ENCODE measurements around the gene POLR3E. TPM values are rescaled to one million over a fixed set of nuclear protein-coding genes. Genes with fewer than 3 reads are reported as not detected.

Gene POLR3E
- total RNA-seq, 1 donor from 2014 or later, result 31.5 TPM

GRCh38 chr16:22291860-22292318 is 5.3 kb upstream of the POLR3E start:
- peak overlapping the region; percentile 84 for H3K27ac Mint-ChIP-seq (ENCODE audit: unreplicated experiment)
- H3K27me3 Mint-ChIP-seq (ENCODE audit: unreplicated experiment), result peaks cover 9% of the 10 kb centered on the region
- DNase-seq, result no peak
- no peak overlapping the region for H3K4me3 Mint-ChIP-seq (ENCODE audit: unreplicated experiment)
- no peak for TF ChIP-seq CTCF (IDR thresholded peaks at IDR 0.05; ENCODE audit: partially characterized antibody, unreplicated experiment)
- H3K4me1 Mint-ChIP-seq (ENCODE audit: low read depth, unreplicated experiment), result peaks cover 10% of the 10 kb centered on the region
- H3K9me3 Mint-ChIP-seq (ENCODE audit: unreplicated experiment), result peaks cover 13% of the 10 kb centered on the region
- no peaks in the 10 kb centered on the region for H3K36me3 Mint-ChIP-seq (ENCODE audit: unreplicated experiment)

GRCh38 chr16:22292320-22292719 is 4.9 kb upstream of the POLR3E start:
- TF ChIP-seq CTCF (IDR thresholded peaks at IDR 0.05; ENCODE audit: partially characterized antibody, unreplicated experiment), result no peak
- DNase-seq, result no peak
- Mint-ChIP-seq H3K4me3 (ENCODE audit: unreplicated experiment) (no peak overlapping the region), H3K27me3 (ENCODE audit: unreplicated experiment) (peaks cover 12% of the 10 kb centered on the region), H3K36me3 (ENCODE audit: unreplicated experiment) (no peaks in the 10 kb centered on the region), H3K4me1 (ENCODE audit: low read depth, unreplicated experiment) (peaks cover 10% of the 10 kb centered on the region), H3K27ac (ENCODE audit: unreplicated experiment) (peak overlapping the region; percentile 84), H3K9me3 (ENCODE audit: unreplicated experiment) (peaks cover 16% of the 10 kb centered on the region)

GRCh38 chr16:22293137-22294106 is 3.8 kb upstream of the POLR3E start:
- Mint-ChIP-seq H3K36me3 (ENCODE audit: unreplicated experiment) (no peaks in the 10 kb centered on the region), H3K4me3 (ENCODE audit: unreplicated experiment) (no peak overlapping the region), H3K9me3 (ENCODE audit: unreplicated experiment) (peaks cover 20% of the 10 kb centered on the region), H3K27ac (ENCODE audit: unreplicated experiment) (no peak overlapping the region), H3K4me1 (ENCODE audit: low read depth, unreplicated experiment) (peaks cover 10% of the 10 kb centered on the region), H3K27me3 (ENCODE audit: unreplicated experiment) (peaks cover 18% of the 10 kb centered on the region)
- no peak for DNase-seq
- no peak for TF ChIP-seq CTCF (IDR thresholded peaks at IDR 0.05; ENCODE audit: partially characterized antibody, unreplicated experiment)

GRCh38 chr16:22296225-22297113 is 740 bp upstream of the POLR3E start:
- H3K9me3 Mint-ChIP-seq (ENCODE audit: unreplicated experiment), result peaks cover 19% of the 10 kb centered on the region
- no peak for TF ChIP-seq CTCF (IDR thresholded peaks at IDR 0.05; ENCODE audit: partially characterized antibody, unreplicated experiment)
- H3K4me3 Mint-ChIP-seq (ENCODE audit: unreplicated experiment), result peak overlapping the region; percentile 95
- peaks cover 19% of the 10 kb centered on the region for H3K4me1 Mint-ChIP-seq (ENCODE audit: low read depth, unreplicated experiment)
- peaks cover 5% of the 10 kb centered on the region for H3K36me3 Mint-ChIP-seq (ENCODE audit: unreplicated experiment)
- peaks cover 20% of the 10 kb centered on the region for H3K27me3 Mint-ChIP-seq (ENCODE audit: unreplicated experiment)
- DNase-seq, result no peak
- peak overlapping the region; percentile 77 for H3K27ac Mint-ChIP-seq (ENCODE audit: unreplicated experiment)
